ENCODE measurements around the gene TAF13.

Gene TAF13, protein sequence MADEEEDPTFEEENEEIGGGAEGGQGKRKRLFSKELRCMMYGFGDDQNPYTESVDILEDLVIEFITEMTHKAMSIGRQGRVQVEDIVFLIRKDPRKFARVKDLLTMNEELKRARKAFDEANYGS

GRCh38 chr1:109075531-109076490 lies at the start of gene TAF13:
Gene TAF13 (minus strand): TSS chr1:109076003. CDS start chr1:109075947, 56 bp downstream.
- peak; percentile 90 for DNase-seq (ENCODE audit: low spot score)

GRCh38 chr1:109120356-109120755 lies 44.6 kb upstream of the TAF13 start:
- no peak for DNase-seq (ENCODE audit: low spot score)

DNA sequence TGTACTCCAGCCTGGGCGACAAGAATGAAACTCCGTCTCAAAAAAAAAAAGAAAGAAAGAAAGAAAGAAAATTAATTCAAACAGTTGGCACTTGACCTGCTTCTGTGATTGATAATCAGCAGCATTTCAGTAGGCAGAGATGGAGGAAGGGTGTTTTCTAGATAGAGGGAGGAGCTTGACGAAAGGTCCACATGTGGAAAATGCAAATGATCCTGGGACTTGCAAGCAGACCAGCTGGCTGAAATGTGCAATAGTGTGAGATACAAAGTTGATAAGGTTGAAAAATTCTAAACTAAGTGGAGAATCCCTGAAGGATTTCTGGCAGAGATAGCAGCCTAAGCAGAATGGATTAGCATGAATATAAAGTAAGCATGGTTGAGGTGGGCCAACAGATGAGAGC lies 42.3 kb upstream of the TAF13 start:
- no peak for DNase-seq (ENCODE audit: low spot score)

- DNase-seq (ENCODE audit: low spot score) = no peak
These were observed 40.5 kb upstream of the TAF13 start for GRCh38 chr1:109116286-109116685.

- no peak for DNase-seq (ENCODE audit: low spot score)
These were observed 39.9 kb upstream of the TAF13 start for GRCh38 chr1:109115685-109116084.

DNA sequence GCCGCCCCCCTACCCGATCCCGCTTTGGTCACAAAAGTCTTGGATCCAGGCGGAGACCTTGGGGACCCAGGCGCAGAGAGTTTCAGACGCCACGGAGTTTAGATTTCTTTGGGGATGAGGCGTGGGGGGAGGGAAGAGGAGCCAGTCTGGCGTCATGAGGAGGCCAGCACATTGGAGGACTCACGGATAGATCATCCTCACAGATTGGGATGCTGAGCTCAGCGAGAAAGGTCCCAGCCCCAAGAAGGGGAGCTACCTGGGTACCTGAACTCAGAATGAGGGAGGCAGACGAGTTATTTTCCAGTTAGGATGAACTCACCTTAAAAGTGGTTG lies 38.5 kb upstream of the TAF13 start:
- no peak for DNase-seq (ENCODE audit: low spot score)

- DNase-seq (ENCODE audit: low spot score) = no peak
These were observed 38.0 kb upstream of the TAF13 start, which contains the start of gene ELAPOR1 for GRCh38 chr1:109113590-109114341. Gene ELAPOR1 (plus strand): TSS chr1:109114115. CDS start chr1:109114184, 69 bp downstream.

GRCh38 chr1:109112652-109113285 lies 37.0 kb upstream of the TAF13 start:
- DNase-seq (ENCODE audit: low spot score) = peak; percentile 86

DNA sequence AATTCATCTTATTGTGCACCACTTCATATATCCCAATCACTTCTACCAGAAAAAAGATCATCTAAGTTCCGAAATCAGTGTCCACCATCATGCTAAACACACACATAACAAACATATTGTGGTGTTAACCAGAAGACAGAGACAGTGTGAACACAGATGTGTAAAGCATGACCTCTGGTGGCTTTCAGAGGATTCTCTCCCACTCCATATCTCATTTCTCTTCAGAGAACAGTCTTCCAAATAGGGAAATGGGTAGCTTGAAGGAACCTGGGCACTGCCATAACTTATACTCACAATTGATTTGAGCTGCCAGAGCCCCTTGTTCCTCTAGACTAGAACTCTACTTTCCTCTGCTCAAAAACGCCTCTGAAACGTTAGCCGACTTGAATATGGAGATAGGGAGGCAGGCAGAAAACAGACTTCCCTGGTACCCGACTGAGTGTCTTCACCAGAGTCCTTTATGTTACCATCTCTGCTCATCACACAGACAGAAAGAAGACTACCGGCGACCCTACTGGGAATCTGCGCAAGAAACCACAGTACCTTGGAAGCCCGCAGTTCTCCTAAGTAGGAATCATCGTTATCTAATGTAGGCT lies 36.4 kb upstream of the TAF13 start:
- DNase-seq (ENCODE audit: low spot score) = peak; percentile 37

- DNase-seq (ENCODE audit: low spot score) = no peak
These were observed 35.7 kb upstream of the TAF13 start for GRCh38 chr1:109111386-109112055.

GRCh38 chr1:109109906-109110305 lies 34.1 kb upstream of the TAF13 start:
- no peak for DNase-seq (ENCODE audit: low spot score)

DNA sequence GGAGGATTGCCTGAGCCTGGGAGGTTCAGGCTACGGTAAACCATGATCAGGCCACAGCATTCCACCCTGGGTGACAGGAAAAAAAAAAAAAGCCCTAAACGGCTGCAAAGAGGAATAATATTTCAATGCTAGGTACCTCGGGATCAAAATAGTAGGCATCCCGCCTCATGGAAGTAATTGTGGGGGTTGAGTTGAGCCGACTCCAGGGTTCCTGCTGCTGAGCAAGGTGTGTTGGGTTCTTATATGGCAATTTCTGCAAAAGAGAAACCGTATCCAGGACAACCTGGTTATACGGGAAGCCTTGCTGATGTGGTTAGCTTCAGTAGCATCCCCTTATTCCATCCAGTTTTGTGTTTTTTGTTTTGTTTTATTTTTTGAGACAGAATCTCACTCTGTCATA lies 32.0 kb upstream of the TAF13 start:
- no peak for DNase-seq (ENCODE audit: low spot score)

DNA sequence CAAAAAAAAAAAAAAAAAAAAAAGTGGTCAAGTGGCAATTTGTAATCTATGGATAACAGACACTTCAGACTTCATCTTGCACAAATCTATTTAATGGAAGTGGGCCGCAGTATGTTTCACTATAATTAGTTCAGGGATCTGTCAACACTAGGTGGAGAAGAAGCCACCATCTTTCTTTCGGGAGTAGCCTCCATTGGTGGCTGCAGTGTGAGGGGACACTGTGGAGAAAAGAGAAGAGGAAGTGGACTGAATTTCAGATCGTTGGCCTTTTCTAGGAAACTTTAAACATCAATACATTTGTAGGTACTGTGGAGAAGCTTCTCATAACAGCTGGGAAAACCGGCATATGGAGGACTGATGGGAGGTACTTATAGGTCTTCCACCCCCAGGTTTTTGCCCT lies 30.1 kb upstream of the TAF13 start:
- no peak for DNase-seq (ENCODE audit: low spot score)

DNA sequence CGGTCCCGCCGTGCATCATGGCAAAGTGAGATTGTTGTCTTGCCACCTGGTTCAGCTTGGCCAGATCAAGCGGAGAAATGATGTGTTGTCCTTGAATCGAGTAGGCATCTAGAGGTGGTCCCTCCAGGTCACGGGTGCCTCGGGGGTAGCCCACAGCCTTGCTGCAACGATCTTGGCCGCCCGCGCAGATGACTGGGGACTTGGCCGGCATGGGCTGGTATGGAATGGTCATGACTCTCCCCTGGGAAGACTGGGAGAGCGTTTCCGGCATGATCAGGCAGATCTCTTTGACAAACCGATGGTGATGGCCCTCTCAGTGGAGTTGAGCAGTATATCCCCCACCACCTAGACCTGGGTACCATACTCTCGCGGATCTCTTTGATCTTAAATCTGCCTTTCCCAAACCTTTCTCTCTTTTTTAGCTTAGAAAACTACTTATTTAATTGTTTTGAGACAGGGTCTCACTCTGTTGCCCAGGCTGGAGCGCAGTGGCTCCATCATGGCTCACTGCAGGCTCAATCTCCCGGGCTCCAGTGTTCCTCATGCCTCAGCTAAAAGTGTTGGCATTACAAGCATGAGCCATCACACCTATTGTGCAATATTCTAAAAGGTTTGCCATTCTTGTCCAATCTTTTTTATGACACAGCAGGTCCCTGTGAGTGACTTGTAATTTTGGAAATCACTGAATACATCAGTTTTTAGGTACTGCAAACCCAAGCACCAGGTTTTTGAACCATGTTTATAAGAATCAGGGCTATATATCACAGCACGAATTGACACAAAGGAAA lies 28.8 kb upstream of the TAF13 start:
- no peak for DNase-seq (ENCODE audit: low spot score)

DNA sequence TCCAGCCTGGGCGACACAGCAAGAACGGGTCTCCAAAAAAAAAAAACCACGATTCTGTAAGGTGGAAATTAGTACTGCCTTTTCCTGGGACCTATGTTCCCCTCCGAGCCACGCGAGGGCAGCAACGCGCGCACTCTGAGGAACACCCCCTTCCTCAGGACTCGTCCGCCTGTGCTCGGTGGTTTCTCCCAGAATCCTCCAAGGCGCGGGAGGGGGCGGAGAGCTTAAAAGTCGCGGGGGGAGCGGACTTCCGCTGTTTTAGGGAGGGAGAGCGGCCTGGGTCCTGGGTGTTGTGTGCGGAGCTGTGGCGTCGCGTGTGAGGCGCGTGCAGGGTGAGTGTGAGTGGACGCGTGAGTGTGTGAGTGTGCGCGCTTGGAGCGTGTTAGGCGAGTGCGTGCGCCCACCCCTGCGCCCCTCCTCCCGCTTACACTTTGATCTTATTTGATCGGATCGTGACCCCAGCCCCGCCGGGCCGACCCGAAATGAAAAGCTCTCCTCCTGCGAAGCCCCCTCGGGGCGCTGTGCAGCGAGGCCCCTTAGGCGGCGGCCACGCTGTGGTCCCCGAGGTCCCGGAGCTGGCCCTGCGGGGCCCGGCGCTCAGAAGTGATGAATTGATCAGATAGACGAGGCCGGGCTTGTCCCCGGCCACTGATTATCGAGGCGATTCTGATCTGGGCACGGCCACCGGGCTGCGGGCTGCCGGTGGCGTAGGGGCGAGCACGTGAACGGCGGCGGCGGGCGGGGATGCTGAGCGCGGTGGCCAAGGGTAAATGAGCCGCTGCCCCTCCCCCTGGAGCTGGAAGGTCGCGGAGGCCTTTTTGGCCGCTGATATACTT lies 24.4 kb upstream of the TAF13 start:
- peak; percentile 95 for DNase-seq (ENCODE audit: low spot score)

DNA sequence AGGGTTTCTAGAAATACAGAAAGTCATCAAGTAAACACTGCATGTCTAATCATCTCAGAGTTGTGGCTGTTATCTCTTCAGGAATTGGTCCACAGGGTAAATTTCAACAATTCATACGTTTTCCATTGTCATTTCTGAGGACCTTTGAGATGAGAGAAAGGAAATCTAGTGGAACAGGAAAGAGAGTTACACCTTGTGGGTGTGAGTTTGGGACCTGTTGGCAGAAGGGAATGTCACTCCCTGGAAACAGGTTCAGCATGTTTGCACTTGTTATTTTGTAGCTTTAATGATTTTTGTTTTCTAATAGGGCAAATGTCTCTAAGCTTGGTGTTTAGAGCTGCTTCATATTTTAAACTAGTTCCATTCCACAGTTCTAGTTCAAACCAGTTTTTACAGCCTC lies 20.3 kb upstream of the TAF13 start:
- DNase-seq (ENCODE audit: low spot score) = no peak

GRCh38 chr1:109095631-109096030 lies 19.8 kb upstream of the TAF13 start:
- no peak for DNase-seq (ENCODE audit: low spot score)

GRCh38 chr1:109094871-109095270 lies 19.1 kb upstream of the TAF13 start:
- no peak for DNase-seq (ENCODE audit: low spot score)

DNA sequence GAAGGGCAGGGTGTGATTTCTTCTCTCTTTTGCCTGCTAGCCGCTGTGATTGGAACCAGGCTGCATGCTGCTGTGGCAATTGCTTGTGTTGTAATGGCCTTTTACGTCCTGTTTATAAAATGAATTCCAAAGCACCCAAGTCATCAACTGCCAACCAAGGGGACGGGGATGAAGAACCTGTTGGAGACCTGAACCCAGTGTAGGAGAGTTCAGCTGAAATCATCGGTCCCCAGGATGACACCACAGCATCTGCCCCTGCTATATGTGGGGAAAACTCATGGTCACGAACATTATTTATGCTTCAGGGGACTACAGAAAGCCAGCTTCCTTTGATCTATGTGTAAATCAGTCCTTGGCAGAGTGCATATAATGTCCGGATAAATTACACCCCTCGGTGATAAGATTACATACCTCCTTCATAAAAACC lies 18.6 kb upstream of the TAF13 start:
- DNase-seq (ENCODE audit: low spot score) = no peak

- DNase-seq (ENCODE audit: low spot score) = peak; percentile 14
These were observed 16.0 kb upstream of the TAF13 start for GRCh38 chr1:109091839-109092193.
